SJSA1 (cell line): Measurements from ENCODE around the gene ABHD2. TPM values are rescaled to one million over a fixed set of nuclear protein-coding genes. Genes with fewer than 3 reads are reported as not detected.

ENCODE experiments used
- DNase-seq, 2 experiments: peaks; one replicate each; pipeline ENCODE4 v3.0.0-alpha.2; 2015 to 2020; ENCODE audit warnings: low spot score in 2 of 2, low read depth in 1 of 2
- H3K27ac ChIP-seq: fragments of 250-450 bp; sonication (Bioruptor Pico); 2 replicates; pipeline ENCODE4 v1.5.1; 2020; ENCODE audit warnings: mild to moderate bottlenecking, moderate library complexity
- H3K27me3 ChIP-seq: fragments of 250-450 bp; sonication (Bioruptor Pico); replicated peaks from 2 replicates; pipeline ENCODE4 v1.5.1; 2020; ENCODE audit warnings: mild to moderate bottlenecking, moderate library complexity
- H3K36me3 ChIP-seq: fragments of 250-450 bp; sonication (Bioruptor Pico); 2 replicates; pipeline ENCODE4 v1.5.1; 2020; ENCODE audit warnings: mild to moderate bottlenecking
- H3K4me1 ChIP-seq: fragments of 250-450 bp; sonication (Bioruptor Pico); replicated peaks from 2 replicates; pipeline ENCODE4 v1.6.1; 2021; ENCODE audit warnings: mild to moderate bottlenecking
- H3K4me3 ChIP-seq: fragments of 250-450 bp; sonication (Bioruptor Pico); 2 replicates; pipeline ENCODE4 v1.5.1; 2020; ENCODE audit warnings: mild to moderate bottlenecking
- H3K9me3 ChIP-seq: fragments of 250-450 bp; sonication (Bioruptor Pico); replicated peaks from 2 replicates; pipeline ENCODE4 v1.5.1; 2020; ENCODE audit warnings: mild to moderate bottlenecking
- total RNA-seq: library from RNA; depleted of rRNA; stranded (reverse); fragments of >200 nt; shearing (Covaris generic); gene quantifications from 2 replicates; pipeline ENCODE4 v1.2.3, GENCODE V29; 2014

Gene ABHD2
- total RNA-seq, 1 experiment from 2014 or later, result 32.6 TPM

DNA sequence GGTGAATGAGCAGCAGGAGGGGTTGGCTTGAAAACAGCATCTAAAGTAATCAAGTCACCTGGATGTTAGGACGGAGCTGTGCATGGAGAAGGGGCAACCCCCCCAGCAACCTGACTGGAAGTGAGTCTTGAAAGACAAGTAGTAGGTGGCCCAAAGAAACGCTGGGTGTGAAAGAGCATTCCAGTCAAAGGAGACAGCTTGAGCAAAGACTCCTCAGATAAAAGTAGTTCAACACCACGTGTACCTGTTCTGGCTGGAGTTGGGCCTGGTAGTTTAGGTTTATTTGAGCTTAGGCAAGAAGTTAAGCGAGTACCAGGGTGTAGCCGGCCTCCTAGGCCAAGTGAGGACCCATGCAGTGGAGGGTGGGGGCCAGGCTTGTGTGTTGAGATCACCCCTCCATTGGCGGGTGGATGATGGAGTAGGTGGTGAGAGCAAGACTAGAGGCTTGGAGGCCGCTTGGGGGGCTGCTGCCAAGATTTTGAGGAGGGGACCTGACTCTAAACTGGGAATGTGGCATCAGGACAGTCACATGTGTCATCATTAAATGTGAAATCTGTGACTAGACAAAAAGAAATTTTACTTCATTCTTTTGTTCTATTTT lies 61.3 kb downstream of the ABHD2 start:
- no peaks in the 10 kb centered on the region for H3K9me3 ChIP-seq
- H3K27ac ChIP-seq, result no peak overlapping the region
- H3K4me1 ChIP-seq, result peaks cover 7% of the 10 kb centered on the region
- peaks cover 5% of the 10 kb centered on the region for H3K36me3 ChIP-seq
- H3K4me3 ChIP-seq, result no peak overlapping the region
- no peak for DNase-seq
- no peaks in the 10 kb centered on the region for H3K27me3 ChIP-seq

GRCh38 chr15:89150287-89150686 lies 62.0 kb downstream of the ABHD2 start:
- Histone ChIP-seq H3K27ac (no peak overlapping the region), H3K36me3 (peaks cover 5% of the 10 kb centered on the region), H3K4me3 (no peak overlapping the region), H3K4me1 (peaks cover 7% of the 10 kb centered on the region), H3K27me3 (no peaks in the 10 kb centered on the region), H3K9me3 (no peaks in the 10 kb centered on the region)
- DNase-seq, result no peak

GRCh38 chr15:89150762-89151664 lies 62.8 kb downstream of the ABHD2 start:
- Histone ChIP-seq H3K27me3 (no peaks in the 10 kb centered on the region), H3K36me3 (peaks cover 11% of the 10 kb centered on the region), H3K4me3 (no peak overlapping the region), H3K4me1 (peaks cover 7% of the 10 kb centered on the region), H3K27ac (no peak overlapping the region), H3K9me3 (no peaks in the 10 kb centered on the region)
- no peak for DNase-seq

DNA sequence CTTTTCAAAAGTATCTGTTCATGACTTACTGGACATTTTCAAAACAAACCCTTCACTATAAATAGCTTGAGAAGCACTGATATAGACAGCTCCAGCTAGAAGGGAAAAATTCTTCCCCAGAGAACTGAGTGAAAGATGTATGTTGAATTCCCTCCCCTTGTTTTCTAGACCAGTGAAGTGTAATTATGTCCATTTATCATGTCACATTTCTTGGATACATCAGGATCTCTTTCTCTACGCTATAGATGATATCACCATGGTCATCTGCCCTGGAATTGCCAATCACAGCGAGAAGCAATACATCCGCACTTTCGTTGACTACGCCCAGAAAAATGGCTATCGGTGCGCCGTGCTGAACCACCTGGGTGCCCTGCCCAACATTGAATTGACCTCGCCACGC lies 66.9 kb downstream of the ABHD2 start:
- DNase-seq, result no peak
- Histone ChIP-seq H3K4me3 (no peak overlapping the region), H3K27ac (no peak overlapping the region), H3K36me3 (peaks cover 19% of the 10 kb centered on the region), H3K4me1 (no peaks in the 10 kb centered on the region), H3K27me3 (no peaks in the 10 kb centered on the region), H3K9me3 (no peaks in the 10 kb centered on the region)

GRCh38 chr15:89155656-89156055 lies 67.4 kb downstream of the ABHD2 start:
- DNase-seq, result no peak
- H3K36me3 ChIP-seq, result peaks cover 24% of the 10 kb centered on the region
- H3K9me3 ChIP-seq, result no peaks in the 10 kb centered on the region
- H3K4me1 ChIP-seq, result no peaks in the 10 kb centered on the region
- H3K27me3 ChIP-seq, result no peaks in the 10 kb centered on the region
- no peak overlapping the region for H3K4me3 ChIP-seq
- no peak overlapping the region for H3K27ac ChIP-seq

- H3K27me3 ChIP-seq, result no peaks in the 10 kb centered on the region
- H3K4me3 ChIP-seq, result no peak overlapping the region
- H3K36me3 ChIP-seq, result peaks cover 25% of the 10 kb centered on the region
- no peaks in the 10 kb centered on the region for H3K9me3 ChIP-seq
- DNase-seq, result no peak
- H3K27ac ChIP-seq, result no peak overlapping the region
- H3K4me1 ChIP-seq, result peaks cover 4% of the 10 kb centered on the region; the same call in 1 of the 2 replicates
Measured at GRCh38 chr15:89157061-89157460, 68.8 kb downstream of the ABHD2 start.

GRCh38 chr15:89157918-89158564 lies 69.8 kb downstream of the ABHD2 start:
- Histone ChIP-seq H3K4me3 (no peak overlapping the region), H3K27me3 (no peaks in the 10 kb centered on the region), H3K9me3 (no peaks in the 10 kb centered on the region), H3K27ac (no peak overlapping the region), H3K4me1 (peaks cover 4% of the 10 kb centered on the region; the same call in 1 of the 2 replicates), H3K36me3 (peaks cover 19% of the 10 kb centered on the region)
- no peak for DNase-seq

DNA sequence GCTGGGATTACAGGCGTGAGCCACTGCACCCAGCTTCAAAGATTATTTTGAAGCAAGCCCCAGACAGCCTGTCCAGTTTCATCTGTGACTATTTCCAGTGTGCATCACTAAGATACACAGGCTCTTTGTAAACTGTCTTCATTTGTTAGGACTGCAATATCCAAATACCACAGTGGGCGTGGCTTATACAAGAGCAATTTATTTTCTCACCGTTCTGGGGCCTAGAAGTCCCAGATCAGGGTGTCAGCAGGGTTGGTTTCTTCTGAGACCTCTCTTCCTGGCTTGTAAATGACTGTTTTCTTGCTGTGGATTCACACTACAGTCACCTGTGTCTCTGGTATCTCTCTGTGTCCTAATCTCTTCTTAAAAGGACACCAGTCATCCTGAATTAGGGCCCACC lies 73.4 kb downstream of the ABHD2 start:
- Histone ChIP-seq H3K27ac (no peak overlapping the region), H3K4me3 (no peak overlapping the region), H3K9me3 (no peaks in the 10 kb centered on the region), H3K27me3 (no peaks in the 10 kb centered on the region), H3K4me1 (peaks cover 20% of the 10 kb centered on the region), H3K36me3 (peaks cover 11% of the 10 kb centered on the region)
- DNase-seq, result no peak

- Histone ChIP-seq H3K27ac (no peak overlapping the region), H3K4me1 (peaks cover 38% of the 10 kb centered on the region), H3K36me3 (peaks cover 5% of the 10 kb centered on the region; the same call in 1 of the 2 replicates), H3K27me3 (no peaks in the 10 kb centered on the region), H3K9me3 (no peaks in the 10 kb centered on the region), H3K4me3 (no peak overlapping the region)
- DNase-seq, result no peak
Measured at GRCh38 chr15:89163271-89164055, 75.2 kb downstream of the ABHD2 start.

DNA sequence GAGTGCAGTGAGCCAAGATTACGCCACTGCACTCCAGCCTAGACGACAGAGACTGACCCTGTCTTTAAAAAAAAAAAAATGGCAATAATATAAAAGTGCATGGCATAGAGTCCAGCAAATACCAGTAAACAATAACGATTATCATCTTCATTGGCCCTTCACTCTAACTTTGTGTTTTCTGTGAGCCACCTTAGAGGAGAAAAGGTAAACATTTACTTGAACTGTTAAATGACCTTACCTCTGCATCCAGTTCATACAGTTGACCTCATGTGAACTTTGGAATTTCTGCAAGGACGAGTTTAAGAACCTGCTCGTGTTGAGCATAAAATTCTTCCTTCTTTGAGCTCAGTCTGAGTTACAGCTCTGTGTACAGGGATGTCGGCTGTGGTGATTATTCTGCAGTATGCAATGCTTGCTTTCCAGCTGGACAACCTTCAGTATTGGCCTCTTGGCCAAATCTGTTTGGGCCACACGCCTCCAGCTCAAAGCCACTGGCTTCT lies 76.5 kb downstream of the ABHD2 start:
- Histone ChIP-seq H3K9me3 (no peaks in the 10 kb centered on the region), H3K4me3 (no peak overlapping the region), H3K4me1 (peaks cover 41% of the 10 kb centered on the region), H3K36me3 (peaks cover 12% of the 10 kb centered on the region; the same call in 1 of the 2 replicates), H3K27ac (no peak overlapping the region), H3K27me3 (no peaks in the 10 kb centered on the region)
- no peak for DNase-seq

DNA sequence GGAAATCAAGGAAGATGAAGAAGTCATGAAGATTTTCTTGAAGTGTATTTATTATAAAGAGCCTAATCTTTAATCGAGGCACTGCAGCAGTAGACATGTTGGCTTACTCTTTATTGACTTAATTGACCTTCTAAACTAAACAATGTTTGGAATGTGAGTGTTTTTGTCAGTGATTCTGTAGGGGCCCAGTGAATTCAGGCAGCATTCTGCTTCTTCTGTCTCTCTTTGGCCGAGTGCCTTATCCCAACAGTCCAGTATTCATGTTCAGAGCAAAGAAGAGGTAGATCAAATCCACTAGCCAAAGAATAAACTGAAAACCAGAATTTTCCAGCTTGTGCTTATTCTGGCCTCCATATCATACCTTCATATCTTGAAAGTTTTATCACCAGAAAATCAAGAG lies 77.4 kb downstream of the ABHD2 start:
- Histone ChIP-seq H3K27me3 (no peaks in the 10 kb centered on the region), H3K9me3 (no peaks in the 10 kb centered on the region), H3K4me1 (peaks cover 41% of the 10 kb centered on the region), H3K36me3 (peaks cover 7% of the 10 kb centered on the region; the same call in 1 of the 2 replicates), H3K27ac (peak overlapping the region; percentile 13), H3K4me3 (no peak overlapping the region)
- peak in 1 of 2 experiments; percentile 32 for DNase-seq

DNA sequence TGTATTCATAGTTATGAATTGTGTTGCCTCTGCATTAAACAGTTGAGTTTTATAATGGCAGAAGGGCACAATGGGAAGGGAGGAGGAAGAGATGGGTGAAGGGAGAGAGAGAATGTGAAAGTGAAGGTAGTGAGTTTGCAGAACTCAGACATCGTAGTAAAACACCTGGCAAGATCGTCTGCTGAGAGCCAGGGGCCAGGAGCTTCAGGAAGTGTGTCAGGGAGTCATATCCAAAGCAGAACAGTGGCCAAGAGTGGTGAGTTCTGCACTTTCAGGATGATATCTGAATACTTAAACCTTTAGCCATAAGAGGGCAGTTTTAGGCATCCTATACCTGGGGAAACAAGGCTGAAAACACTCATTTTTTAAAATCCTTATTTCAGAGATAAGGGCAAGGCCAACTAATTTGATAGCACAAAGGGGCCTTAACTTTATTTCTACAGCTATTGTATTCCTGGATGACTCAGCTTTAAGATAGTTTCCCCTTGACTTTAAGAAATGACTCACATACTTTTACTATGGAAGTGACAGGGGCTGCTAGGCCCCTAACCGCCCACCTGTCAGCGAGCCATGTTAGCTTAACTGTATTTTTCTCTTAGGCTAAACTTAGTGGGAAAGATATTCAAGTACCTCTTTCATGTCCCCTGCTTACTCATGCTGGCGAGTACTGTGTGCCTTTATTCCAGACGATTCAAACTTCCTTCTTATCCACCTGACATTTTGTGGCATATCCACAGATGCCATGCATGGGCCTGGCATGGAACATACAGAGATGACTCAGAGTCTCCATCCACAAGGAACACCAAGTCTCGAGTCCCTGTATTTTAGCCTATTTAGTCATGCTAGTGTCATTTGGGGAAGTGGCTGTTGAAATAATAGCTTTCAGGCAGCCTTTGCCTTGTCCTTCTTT lies 79.3 kb downstream of the ABHD2 start:
- Histone ChIP-seq H3K4me1 (peaks cover 36% of the 10 kb centered on the region), H3K9me3 (no peaks in the 10 kb centered on the region), H3K27ac (peak overlapping the region; percentile 43), H3K4me3 (no peak overlapping the region), H3K27me3 (no peaks in the 10 kb centered on the region), H3K36me3 (peaks cover 11% of the 10 kb centered on the region)
- DNase-seq, result peak; percentile 51 to 76
